Gastrocnemius medialis (tissue), 4 donors: ENCODE results near the gene ADAMTS14. TPM values are rescaled to one million over a fixed set of nuclear protein-coding genes. Genes with fewer than 3 reads are reported as not detected.

Experiments used
- ATAC-seq, 2 donors: fragments of 150-250 bp; one replicate each; pipeline ENCODE4 v1.9.1; 2016
- DNase-seq, 2 donors: peaks; one replicate each; pipeline ENCODE4 v3.0.0-alpha.2; 2019
- H3K27ac ChIP-seq, 4 donors: fragments of 200-600 bp; sonication (generic); 1 replicate in 1 of 4; 2 replicates in 3 of 4; pipeline ENCODE4 v1.5.1; 2016 to 2018; ENCODE audit warnings: mild to moderate bottlenecking in 2 of 4, moderate library complexity in 1 of 4
- H3K27me3 ChIP-seq, 3 donors: fragments of 200-600 bp; sonication (generic) in 2 of 3; 1 replicate in 1 of 3; 2 replicates in 2 of 3; pipeline versions ENCODE4 v1.5.1 to v1.6.0; 2016 to 2019; ENCODE audit warnings: mild to moderate bottlenecking in 1 of 3, moderate library complexity in 1 of 3
- H3K36me3 ChIP-seq, 2 donors: fragments of 200-600 bp; sonication (generic) in 1 of 2; one replicate each; pipeline ENCODE4 v1.5.1; 2017 to 2018
- H3K4me1 ChIP-seq, 2 donors: fragments of 200-600 bp; sonication (generic) in 1 of 2; one replicate each; pipeline ENCODE4 v1.5.1; 2016 to 2017; ENCODE audit warnings: mild to moderate bottlenecking in 2 of 2
- H3K4me3 ChIP-seq, 4 donors: fragments of 200-600 bp; sonication (generic) in 3 of 4; 1 replicate in 1 of 4; 2 replicates in 3 of 4; pipeline ENCODE4 v1.5.1; 2016 to 2019; ENCODE audit warnings: mild to moderate bottlenecking in 2 of 4
- H3K9me3 ChIP-seq, 3 donors: fragments of 200-600 bp; sonication (generic) in 2 of 3; 1 replicate in 1 of 3; 2 replicates in 2 of 3; pipeline ENCODE4 v1.5.1; 2016 to 2019
- CTCF ChIP-seq, 5 experiments: fragments of 450-650 bp in 3 of 5; fragments of 200-600 bp in 2 of 5; sonication (generic) in 2 of 5; IDR thresholded peaks in 4 of 5; conservative IDR thresholded peaks in 1 of 5; 1 replicate in 4 of 5; 2 replicates in 1 of 5; pipeline ENCODE4 v1.5.1; 2016 to 2019; ENCODE audit warnings: antibody characterized with exemption in 5 of 5, mild to moderate bottlenecking in 3 of 5, moderate library complexity in 3 of 5
- POLR2A ChIP-seq, 2 donors: fragments of 450-650 bp; IDR thresholded peaks; one replicate each; pipeline ENCODE4 v1.6.1; 2017; ENCODE audit warnings: antibody characterized with exemption in 2 of 2, mild to moderate bottlenecking in 2 of 2, moderate library complexity in 2 of 2
- in situ Hi-C, 4 donors: fragments of 200-750 bp; cut with MboI; loops; one replicate each; pipeline versions ENCODE4 v1.15.0 to v1.8.0; 2017; ENCODE audit warnings: low sequenced_read_pairs in 4 of 4
- intact Hi-C: fragments of 100-400 bp; cut with DNase I; formaldehyde crosslinking; loops from one replicate; pipeline ENCODE4 v1.15.1; 2023; ENCODE audit warnings: low total_unique reads
- total RNA-seq, 4 donors: library from RNA; depleted of rRNA; stranded (reverse); fragments of >200 nt; gene quantifications; one replicate each; pipeline versions ENCODE4 v1.1.0 to v1.2.3, GENCODE V29; 2016

The ADAMTS14 gene
- total RNA-seq, 4 donors from 2014 or later = 0.10 TPM; not detected in 3

GRCh38 chr10:70657041-70657440, 15.3 kb upstream of the ADAMTS14 start:
- in situ Hi-C loops (no loop called here), intact Hi-C loops (no loop called here)
- DNase-seq = no peak
- TF ChIP-seq POLR2A (IDR thresholded peaks at IDR 0.05) (no peak), CTCF (IDR thresholded peaks at IDR 0.05 in 4 of 5, conservative IDR thresholded peaks at IDR 0.05 in 1 of 5) (no peak)
- peaks cover 0 to 3% (median 0%) of the 10 kb centered on the region in 3 donors for H3K27me3 ChIP-seq
- H3K9me3 ChIP-seq = no peaks in the 10 kb centered on the region
- H3K27ac ChIP-seq = no peak overlapping the region
- no peak overlapping the region for H3K4me3 ChIP-seq
- H3K4me1 ChIP-seq = no peaks in the 10 kb centered on the region
- ATAC-seq = no peak
- no peaks in the 10 kb centered on the region for H3K36me3 ChIP-seq

DNA sequence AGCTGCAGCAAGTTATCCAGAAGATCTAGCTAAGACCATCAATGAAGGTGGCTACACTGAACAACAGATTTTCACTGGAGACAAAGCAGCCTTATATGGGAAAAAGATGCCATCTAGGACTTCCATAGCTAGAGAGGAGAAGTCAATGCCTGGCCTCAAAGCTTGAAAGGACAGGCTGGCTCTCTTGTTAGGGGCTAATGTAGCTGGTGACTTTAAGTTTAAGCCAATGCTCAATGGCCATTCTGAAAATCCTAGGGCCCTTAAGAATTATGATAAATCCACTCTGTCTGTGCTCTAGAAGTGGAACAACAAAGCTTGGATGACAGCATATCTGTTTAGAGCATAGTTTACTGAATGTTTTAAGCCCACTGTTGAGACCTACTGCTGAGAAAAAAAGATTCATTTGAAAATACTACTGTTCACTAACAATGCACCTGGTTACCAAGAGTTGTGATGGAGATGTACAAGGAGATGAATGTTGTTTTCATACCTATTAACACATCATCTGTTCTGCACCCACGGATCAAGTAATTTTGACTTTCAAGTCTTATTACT, 13.6 kb upstream of the ADAMTS14 start:
- intact Hi-C loops (no loop called here), in situ Hi-C loops (no loop called here)
- Histone ChIP-seq H3K36me3 (no peaks in the 10 kb centered on the region), H3K9me3 (no peaks in the 10 kb centered on the region), H3K4me1 (no peaks in the 10 kb centered on the region), H3K27me3 (peaks cover 0 to 3% (median 0%) of the 10 kb centered on the region in 3 donors), H3K4me3 (no peak overlapping the region), H3K27ac (no peak overlapping the region)
- TF ChIP-seq POLR2A (IDR thresholded peaks at IDR 0.05) (no peak), CTCF (IDR thresholded peaks at IDR 0.05 in 4 of 5, conservative IDR thresholded peaks at IDR 0.05 in 1 of 5) (no peak)
- ATAC-seq (no peak), DNase-seq (no peak)

- in situ Hi-C loops (no loop called here), intact Hi-C loops (no loop called here)
- DNase-seq = no peak
- Histone ChIP-seq H3K27me3 (peaks cover 0 to 3% (median 0%) of the 10 kb centered on the region in 3 donors), H3K4me1 (no peaks in the 10 kb centered on the region), H3K4me3 (no peak overlapping the region), H3K27ac (no peak overlapping the region), H3K9me3 (no peaks in the 10 kb centered on the region), H3K36me3 (no peaks in the 10 kb centered on the region)
- no peak for ATAC-seq
- TF ChIP-seq CTCF (IDR thresholded peaks at IDR 0.05 in 4 of 5, conservative IDR thresholded peaks at IDR 0.05 in 1 of 5) (no peak), POLR2A (IDR thresholded peaks at IDR 0.05) (no peak)
Observed at GRCh38 chr10:70659306-70659705, 13.0 kb upstream of the ADAMTS14 start.

GRCh38 chr10:70660722-70661121, 11.6 kb upstream of the ADAMTS14 start:
- Histone ChIP-seq H3K9me3 (no peaks in the 10 kb centered on the region), H3K36me3 (no peaks in the 10 kb centered on the region), H3K4me3 (no peak overlapping the region), H3K27ac (no peak overlapping the region), H3K27me3 (peaks cover 0 to 3% (median 0%) of the 10 kb centered on the region in 3 donors), H3K4me1 (no peaks in the 10 kb centered on the region)
- intact Hi-C loops = no loop called here
- in situ Hi-C loops = no loop called here
- ATAC-seq (no peak), DNase-seq (no peak)
- TF ChIP-seq CTCF (IDR thresholded peaks at IDR 0.05 in 4 of 5, conservative IDR thresholded peaks at IDR 0.05 in 1 of 5) = no peak
- no peak for TF ChIP-seq POLR2A (IDR thresholded peaks at IDR 0.05)
